Measurements from ENCODE around the gene APOL1.

The APOL1 gene

DNA sequence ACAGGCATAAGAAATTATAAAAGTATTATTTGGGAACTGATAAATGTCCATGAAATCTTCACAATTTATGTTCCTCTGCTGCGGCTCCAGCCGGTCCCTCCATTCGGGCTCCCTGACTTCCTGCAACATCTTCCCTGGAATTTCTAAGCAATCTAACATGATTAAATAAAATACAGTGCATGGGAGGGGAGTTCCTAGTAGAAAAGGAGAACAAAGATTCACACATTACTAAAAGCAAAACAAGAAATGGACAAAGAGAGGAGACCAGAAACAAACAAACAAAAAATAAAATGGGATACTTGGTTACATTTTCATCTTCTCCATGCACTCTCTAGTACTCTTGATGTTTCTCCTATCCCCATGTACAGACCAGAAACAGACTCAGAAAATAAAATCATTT is 42.7 kb upstream of the APOL1 start:
- no peak for TF ChIP-seq RARB (CRISPR knock-in tag; IDR thresholded peaks at IDR 0.05)
- TF ChIP-seq PPARA (CRISPR knock-in tag; IDR thresholded peaks at IDR 0.05; ENCODE audit: borderline replicate concordance): no peak
- no peak for TF ChIP-seq ZFP3 (CRISPR knock-in tag; IDR thresholded peaks at IDR 0.05)
- TF ChIP-seq ZNF8 (CRISPR knock-in tag; IDR thresholded peaks at IDR 0.05): no peak
- no peak for TF ChIP-seq ESRRG (CRISPR knock-in tag; IDR thresholded peaks at IDR 0.05)
- TF ChIP-seq, protein P1, sequence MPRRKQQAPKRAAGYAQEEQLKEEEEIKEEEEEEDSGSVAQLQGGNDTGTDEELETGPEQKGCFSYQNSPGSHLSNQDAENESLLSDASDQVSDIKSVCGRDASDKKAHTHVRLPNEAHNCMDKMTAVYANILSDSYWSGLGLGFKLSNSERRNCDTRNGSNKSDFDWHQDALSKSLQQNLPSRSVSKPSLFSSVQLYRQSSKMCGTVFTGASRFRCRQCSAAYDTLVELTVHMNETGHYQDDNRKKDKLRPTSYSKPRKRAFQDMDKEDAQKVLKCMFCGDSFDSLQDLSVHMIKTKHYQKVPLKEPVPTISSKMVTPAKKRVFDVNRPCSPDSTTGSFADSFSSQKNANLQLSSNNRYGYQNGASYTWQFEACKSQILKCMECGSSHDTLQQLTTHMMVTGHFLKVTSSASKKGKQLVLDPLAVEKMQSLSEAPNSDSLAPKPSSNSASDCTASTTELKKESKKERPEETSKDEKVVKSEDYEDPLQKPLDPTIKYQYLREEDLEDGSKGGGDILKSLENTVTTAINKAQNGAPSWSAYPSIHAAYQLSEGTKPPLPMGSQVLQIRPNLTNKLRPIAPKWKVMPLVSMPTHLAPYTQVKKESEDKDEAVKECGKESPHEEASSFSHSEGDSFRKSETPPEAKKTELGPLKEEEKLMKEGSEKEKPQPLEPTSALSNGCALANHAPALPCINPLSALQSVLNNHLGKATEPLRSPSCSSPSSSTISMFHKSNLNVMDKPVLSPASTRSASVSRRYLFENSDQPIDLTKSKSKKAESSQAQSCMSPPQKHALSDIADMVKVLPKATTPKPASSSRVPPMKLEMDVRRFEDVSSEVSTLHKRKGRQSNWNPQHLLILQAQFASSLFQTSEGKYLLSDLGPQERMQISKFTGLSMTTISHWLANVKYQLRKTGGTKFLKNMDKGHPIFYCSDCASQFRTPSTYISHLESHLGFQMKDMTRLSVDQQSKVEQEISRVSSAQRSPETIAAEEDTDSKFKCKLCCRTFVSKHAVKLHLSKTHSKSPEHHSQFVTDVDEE (CRISPR knock-in tag; IDR thresholded peaks at IDR 0.05): no peak
- TF ChIP-seq ZNF565 (CRISPR knock-in tag; conservative IDR thresholded peaks at IDR 0.05; ENCODE audit: low read depth): no peak
- TF ChIP-seq, protein P2, sequence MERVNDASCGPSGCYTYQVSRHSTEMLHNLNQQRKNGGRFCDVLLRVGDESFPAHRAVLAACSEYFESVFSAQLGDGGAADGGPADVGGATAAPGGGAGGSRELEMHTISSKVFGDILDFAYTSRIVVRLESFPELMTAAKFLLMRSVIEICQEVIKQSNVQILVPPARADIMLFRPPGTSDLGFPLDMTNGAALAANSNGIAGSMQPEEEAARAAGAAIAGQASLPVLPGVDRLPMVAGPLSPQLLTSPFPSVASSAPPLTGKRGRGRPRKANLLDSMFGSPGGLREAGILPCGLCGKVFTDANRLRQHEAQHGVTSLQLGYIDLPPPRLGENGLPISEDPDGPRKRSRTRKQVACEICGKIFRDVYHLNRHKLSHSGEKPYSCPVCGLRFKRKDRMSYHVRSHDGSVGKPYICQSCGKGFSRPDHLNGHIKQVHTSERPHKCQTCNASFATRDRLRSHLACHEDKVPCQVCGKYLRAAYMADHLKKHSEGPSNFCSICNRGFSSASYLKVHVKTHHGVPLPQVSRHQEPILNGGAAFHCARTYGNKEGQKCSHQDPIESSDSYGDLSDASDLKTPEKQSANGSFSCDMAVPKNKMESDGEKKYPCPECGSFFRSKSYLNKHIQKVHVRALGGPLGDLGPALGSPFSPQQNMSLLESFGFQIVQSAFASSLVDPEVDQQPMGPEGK (CRISPR knock-in tag; IDR thresholded peaks at IDR 0.05; ENCODE audit: borderline replicate concordance): no peak
- TF ChIP-seq ZC3H10 (CRISPR knock-in tag; IDR thresholded peaks at IDR 0.05): no peak
- no peak for TF ChIP-seq ARNTL (CRISPR knock-in tag; IDR thresholded peaks at IDR 0.05; ENCODE audit: borderline replicate concordance, low read depth)
- TF ChIP-seq CSDC2 (CRISPR knock-in tag; IDR thresholded peaks at IDR 0.05): no peak
- ATAC-seq: no peak

DNA sequence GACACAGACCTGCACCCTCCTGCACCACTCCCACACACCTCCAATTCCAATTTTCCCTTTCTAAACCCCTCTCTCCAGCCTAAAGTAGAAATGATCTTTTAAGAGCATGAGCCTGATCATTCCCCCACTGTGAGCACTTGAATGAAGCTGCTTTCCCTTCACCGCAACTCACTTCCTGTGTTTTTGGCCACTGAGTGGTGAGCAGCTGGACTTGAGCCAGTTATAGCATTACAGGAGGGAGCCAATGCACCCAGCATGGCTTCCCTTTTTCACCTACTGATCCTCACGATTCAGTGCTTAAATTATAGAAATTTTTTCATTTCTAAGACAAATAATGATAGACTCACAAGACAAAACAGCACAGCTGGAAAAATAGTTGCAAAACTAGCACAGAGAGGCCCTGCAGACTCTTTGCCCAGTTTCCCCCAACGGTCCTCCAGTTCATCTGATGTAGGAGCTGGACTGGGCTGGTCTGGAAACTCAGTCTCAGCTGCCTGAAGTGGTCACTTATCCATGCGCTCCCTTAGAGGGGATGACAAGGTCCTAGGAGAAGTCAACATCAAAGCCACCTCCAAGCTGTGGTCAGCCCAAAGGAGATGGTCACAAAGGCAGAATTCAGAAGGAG is 41.6 kb upstream of the APOL1 start:
- no peak for ATAC-seq

DNA sequence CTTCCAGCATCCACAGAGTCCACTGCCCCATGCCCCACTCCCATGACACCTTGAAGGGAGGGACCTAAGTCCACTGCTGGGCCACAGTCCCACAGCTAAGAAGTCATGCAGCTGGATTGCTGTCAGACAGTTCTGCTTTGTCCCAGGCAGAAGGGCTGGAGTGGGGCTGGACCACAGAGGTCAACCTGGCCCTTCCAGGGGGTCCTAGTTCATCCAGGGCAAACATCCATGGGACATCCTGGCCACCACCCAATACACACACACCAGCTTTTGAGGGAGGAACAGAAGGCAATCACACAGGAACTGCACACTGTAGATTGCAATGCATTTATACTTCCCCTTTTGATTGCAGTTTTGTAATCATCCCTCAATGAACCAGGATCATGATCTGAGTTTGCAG is 40.0 kb upstream of the APOL1 start:
- no peak for ATAC-seq
- no peak for TF ChIP-seq OSR1 (CRISPR knock-in tag; IDR thresholded peaks at IDR 0.05)
- TF ChIP-seq, protein P1 (CRISPR knock-in tag; IDR thresholded peaks at IDR 0.05): no peak
- no peak for TF ChIP-seq ARNTL (CRISPR knock-in tag; IDR thresholded peaks at IDR 0.05; ENCODE audit: borderline replicate concordance, low read depth)
- no peak for TF ChIP-seq ZC3H10 (CRISPR knock-in tag; IDR thresholded peaks at IDR 0.05)
- TF ChIP-seq GLIS3 (CRISPR knock-in tag; IDR thresholded peaks at IDR 0.05): no peak
- TF ChIP-seq, protein P3, sequence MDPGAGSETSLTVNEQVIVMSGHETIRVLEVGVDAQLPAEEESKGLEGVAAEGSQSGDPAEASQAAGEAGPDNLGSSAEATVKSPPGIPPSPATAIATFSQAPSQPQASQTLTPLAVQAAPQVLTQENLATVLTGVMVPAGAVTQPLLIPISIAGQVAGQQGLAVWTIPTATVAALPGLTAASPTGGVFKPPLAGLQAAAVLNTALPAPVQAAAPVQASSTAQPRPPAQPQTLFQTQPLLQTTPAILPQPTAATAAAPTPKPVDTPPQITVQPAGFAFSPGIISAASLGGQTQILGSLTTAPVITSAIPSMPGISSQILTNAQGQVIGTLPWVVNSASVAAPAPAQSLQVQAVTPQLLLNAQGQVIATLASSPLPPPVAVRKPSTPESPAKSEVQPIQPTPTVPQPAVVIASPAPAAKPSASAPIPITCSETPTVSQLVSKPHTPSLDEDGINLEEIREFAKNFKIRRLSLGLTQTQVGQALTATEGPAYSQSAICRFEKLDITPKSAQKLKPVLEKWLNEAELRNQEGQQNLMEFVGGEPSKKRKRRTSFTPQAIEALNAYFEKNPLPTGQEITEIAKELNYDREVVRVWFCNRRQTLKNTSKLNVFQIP (CRISPR knock-in tag; IDR thresholded peaks at IDR 0.05; ENCODE audit: borderline replicate concordance, low read depth): no peak
- TF ChIP-seq, protein P4, sequence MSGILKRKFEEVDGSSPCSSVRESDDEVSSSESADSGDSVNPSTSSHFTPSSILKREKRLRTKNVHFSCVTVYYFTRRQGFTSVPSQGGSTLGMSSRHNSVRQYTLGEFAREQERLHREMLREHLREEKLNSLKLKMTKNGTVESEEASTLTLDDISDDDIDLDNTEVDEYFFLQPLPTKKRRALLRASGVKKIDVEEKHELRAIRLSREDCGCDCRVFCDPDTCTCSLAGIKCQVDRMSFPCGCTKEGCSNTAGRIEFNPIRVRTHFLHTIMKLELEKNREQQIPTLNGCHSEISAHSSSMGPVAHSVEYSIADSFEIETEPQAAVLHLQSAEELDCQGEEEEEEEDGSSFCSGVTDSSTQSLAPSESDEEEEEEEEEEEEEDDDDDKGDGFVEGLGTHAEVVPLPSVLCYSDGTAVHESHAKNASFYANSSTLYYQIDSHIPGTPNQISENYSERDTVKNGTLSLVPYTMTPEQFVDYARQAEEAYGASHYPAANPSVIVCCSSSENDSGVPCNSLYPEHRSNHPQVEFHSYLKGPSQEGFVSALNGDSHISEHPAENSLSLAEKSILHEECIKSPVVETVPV (CRISPR knock-in tag; IDR thresholded peaks at IDR 0.05): no peak
- no peak for TF ChIP-seq CSDC2 (CRISPR knock-in tag; IDR thresholded peaks at IDR 0.05)
- TF ChIP-seq TOX (CRISPR knock-in tag; IDR thresholded peaks at IDR 0.05; ENCODE audit: borderline replicate concordance): no peak
- no peak for TF ChIP-seq ZNF565 (CRISPR knock-in tag; conservative IDR thresholded peaks at IDR 0.05; ENCODE audit: low read depth)
- TF ChIP-seq RARB (CRISPR knock-in tag; IDR thresholded peaks at IDR 0.05): no peak
- no peak for TF ChIP-seq ESRRG (CRISPR knock-in tag; IDR thresholded peaks at IDR 0.05)
- TF ChIP-seq ZFP30 (CRISPR knock-in tag; IDR thresholded peaks at IDR 0.05): no peak
- TF ChIP-seq, protein P5, sequence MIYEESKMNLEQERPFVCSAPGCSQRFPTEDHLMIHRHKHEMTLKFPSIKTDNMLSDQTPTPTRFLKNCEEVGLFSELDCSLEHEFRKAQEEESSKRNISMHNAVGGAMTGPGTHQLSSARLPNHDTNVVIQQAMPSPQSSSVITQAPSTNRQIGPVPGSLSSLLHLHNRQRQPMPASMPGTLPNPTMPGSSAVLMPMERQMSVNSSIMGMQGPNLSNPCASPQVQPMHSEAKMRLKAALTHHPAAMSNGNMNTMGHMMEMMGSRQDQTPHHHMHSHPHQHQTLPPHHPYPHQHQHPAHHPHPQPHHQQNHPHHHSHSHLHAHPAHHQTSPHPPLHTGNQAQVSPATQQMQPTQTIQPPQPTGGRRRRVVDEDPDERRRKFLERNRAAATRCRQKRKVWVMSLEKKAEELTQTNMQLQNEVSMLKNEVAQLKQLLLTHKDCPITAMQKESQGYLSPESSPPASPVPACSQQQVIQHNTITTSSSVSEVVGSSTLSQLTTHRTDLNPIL (CRISPR knock-in tag; IDR thresholded peaks at IDR 0.05; ENCODE audit: low read depth): no peak
- TF ChIP-seq PPARA (CRISPR knock-in tag; IDR thresholded peaks at IDR 0.05; ENCODE audit: borderline replicate concordance): no peak
- no peak for TF ChIP-seq ZNF8 (CRISPR knock-in tag; IDR thresholded peaks at IDR 0.05)

More for the DNA sequence above, 41.6 kb upstream of the APOL1 start:
- TF ChIP-seq ZNF565 (CRISPR knock-in tag; conservative IDR thresholded peaks at IDR 0.05; ENCODE audit: low read depth): no peak
- TF ChIP-seq ARNTL (CRISPR knock-in tag; IDR thresholded peaks at IDR 0.05; ENCODE audit: borderline replicate concordance, low read depth): no peak
- TF ChIP-seq, protein P1 (CRISPR knock-in tag; IDR thresholded peaks at IDR 0.05): no peak
- no peak for TF ChIP-seq ZC3H10 (CRISPR knock-in tag; IDR thresholded peaks at IDR 0.05)

All from SK-N-SH treated with all-trans-retinoic acid at 6 μM for 48 hours (cell line).